Keratinocyte (primary cell): Measurements from ENCODE around the gene RALGAPA2. TPM values are rescaled to one million over a fixed set of nuclear protein-coding genes. Genes with fewer than 3 reads are reported as not detected.

Source experiments
- DNase-seq: peaks from one replicate; pipeline ENCODE4 v3.0.0-alpha.2; 2011; ENCODE audit warnings: low read depth, missing footprints, low spot score
- FAIRE-seq: peaks from 2 replicates; lab custom pipeline; 2011; peaks lifted over from hg19 to GRCh38; lab: Jason Lieb, UNC
- H2AFZ ChIP-seq: 2 replicates; pipeline ENCODE4 v1.6.0; 2012; ENCODE audit warnings: low read length, control low read depth, inconsistent platforms; ENCODE audit not compliant: control insufficient read depth
- H3K27ac ChIP-seq: 2 replicates; pipeline ENCODE4 v1.5.1; 2011; ENCODE audit warnings: low read length; ENCODE audit not compliant: control insufficient read depth, insufficient read depth
- H3K27me3 ChIP-seq: 3 replicates; pipeline ENCODE4 v1.6.0; 2011; ENCODE audit warnings: low read length; ENCODE audit not compliant: control insufficient read depth, insufficient read depth; ENCODE audit errors: extremely low read depth
- H3K36me3 ChIP-seq, 2 experiments: 2 replicates in 1 of 2; 3 replicates in 1 of 2; pipeline ENCODE4 v1.5.1; 2011; ENCODE audit warnings: low read length in 2 of 2, mild to moderate bottlenecking in 1 of 2; ENCODE audit not compliant: control insufficient read depth in 2 of 2, insufficient read depth in 2 of 2; ENCODE audit errors: extremely low read depth in 1 of 2
- H3K4me1 ChIP-seq: 3 replicates; pipeline ENCODE4 v1.5.1; 2011; ENCODE audit warnings: low read length; ENCODE audit not compliant: control insufficient read depth, insufficient read depth; ENCODE audit errors: extremely low read depth
- H3K4me2 ChIP-seq: 3 replicates; pipeline ENCODE4 v1.6.0; 2011; ENCODE audit warnings: low read depth, low read length; ENCODE audit not compliant: control insufficient read depth, insufficient read depth; ENCODE audit errors: extremely low read depth
- H3K4me3 ChIP-seq, 3 experiments: fragments of 200-600 bp in 1 of 3; sonication (generic) in 1 of 3; 2 replicates in 2 of 3; 3 replicates in 1 of 3; pipeline ENCODE4 v1.5.1; 2011 to 2016; ENCODE audit warnings: low read length in 3 of 3, mild to moderate bottlenecking in 3 of 3, control low read depth in 2 of 3, inconsistent platforms in 1 of 3, low read depth in 1 of 3, mixed read lengths in 1 of 3, mixed run types in 1 of 3, moderate library complexity in 1 of 3; ENCODE audit not compliant: control insufficient read depth in 2 of 3, insufficient read depth in 2 of 3; ENCODE audit errors: extremely low read depth in 1 of 3
- H3K79me2 ChIP-seq: 2 replicates; pipeline ENCODE4 v1.6.0; 2012; ENCODE audit warnings: low read length; ENCODE audit not compliant: control insufficient read depth, insufficient read depth
- H3K9ac ChIP-seq: 3 replicates; pipeline ENCODE4 v1.6.0; 2011; ENCODE audit warnings: low read length; ENCODE audit not compliant: control insufficient read depth, insufficient read depth; ENCODE audit errors: extremely low read depth
- H3K9me1 ChIP-seq: 3 replicates; pipeline ENCODE4 v1.6.0; 2011; ENCODE audit warnings: low read length; ENCODE audit not compliant: control insufficient read depth, insufficient read depth; ENCODE audit errors: extremely low read depth
- H3K9me3 ChIP-seq: 2 replicates; pipeline ENCODE4 v1.5.1; 2012; ENCODE audit warnings: low read depth, low read length; ENCODE audit not compliant: control insufficient read depth
- H4K20me1 ChIP-seq: 3 replicates; pipeline ENCODE4 v1.6.0; 2011; ENCODE audit warnings: low read length; ENCODE audit not compliant: control insufficient read depth, insufficient read depth; ENCODE audit errors: extremely low read depth
- CTCF ChIP-seq, 3 experiments: IDR thresholded peaks in 1 of 3; conservative IDR thresholded peaks in 1 of 3; optimal IDR thresholded peaks in 1 of 3; 2 replicates in 2 of 3; 3 replicates in 1 of 3; pipeline versions ENCODE3 to v1.5.1; 2011; ENCODE audit warnings: low read length in 3 of 3, mild to moderate bottlenecking in 3 of 3, moderate library complexity in 2 of 3, control low read depth in 1 of 3, inconsistent platforms in 1 of 3; ENCODE audit not compliant: insufficient read depth in 2 of 3; ENCODE audit errors: extremely low read depth in 1 of 3
- EZH2 ChIP-seq: IDR thresholded peaks from one replicate; pipeline ENCODE4 v1.6.1; 2012; ENCODE audit warnings: inconsistent platforms, mild to moderate bottlenecking, low read length, moderate library complexity
- dilution Hi-C: fragments of 300-500 bp; cut with MboI; formaldehyde crosslinking; loops from one replicate; pipeline ENCODE4 v1.7.0; 2020; ENCODE audit warnings: low sequenced_read_pairs; ENCODE audit not compliant: extremely low pct_ligation_motif_present
- polyA plus RNA-seq, 5 experiments: library from polyadenylated mRNA; depleted of rRNA in 3 of 5; stranded (reverse) in 3 of 5; stranded (forward) in 1 of 5; unstranded in 1 of 5; fragments of >200 nt; gene quantifications; 1 replicate in 1 of 5; 2 replicates in 3 of 5; 3 replicates in 1 of 5; pipeline versions ENCODE4 v1.2.1 to v1.2.3, GENCODE V29; 2011 to 2012; ENCODE audit warnings: missing spikeins in 2 of 5, low read depth in 1 of 5, low replicate concordance in 1 of 5

The RALGAPA2 gene
- polyA plus RNA-seq, 1 donor (not counting 4 experiments of a cell fraction or from before 2014, with no cell fraction given): 3.2 TPM

- no peak for FAIRE-seq
- no peak overlapping the region for H3K9ac ChIP-seq
- no peak for DNase-seq
- H3K4me1 ChIP-seq: no peaks in the 10 kb centered on the region
- no peak overlapping the region for H3K27ac ChIP-seq
- H4K20me1 ChIP-seq: no peaks in the 10 kb centered on the region
- H3K9me1 ChIP-seq: no peaks in the 10 kb centered on the region
- H3K4me2 ChIP-seq: no peak overlapping the region
- dilution Hi-C loops: no loop called here
- no peak overlapping the region for H2AFZ ChIP-seq
- no peak overlapping the region for H3K4me3 ChIP-seq
- no peaks in the 10 kb centered on the region for H3K79me2 ChIP-seq
- H3K36me3 ChIP-seq: no peaks in the 10 kb centered on the region
- H3K27me3 ChIP-seq: no peaks in the 10 kb centered on the region
- TF ChIP-seq EZH2 (no peak), CTCF (optimal IDR thresholded peaks at IDR 0.05 in 1 of 3, IDR thresholded peaks at IDR 0.05 in 1 of 3, conservative IDR thresholded peaks at IDR 0.05 in 1 of 3; ENCODE audit: extremely low read depth in 1 of 3, insufficient read depth in 2 of 3, low read length in 3 of 3) (no peak)
- no peaks in the 10 kb centered on the region for H3K9me3 ChIP-seq
These were observed 17.1 kb upstream of the RALGAPA2 start for GRCh38 chr20:20729563-20729962.

- Histone ChIP-seq H4K20me1 (no peaks in the 10 kb centered on the region), H3K27me3 (no peaks in the 10 kb centered on the region), H3K9me1 (no peaks in the 10 kb centered on the region), H3K79me2 (no peaks in the 10 kb centered on the region), H2AFZ (no peak overlapping the region), H3K27ac (no peak overlapping the region), H3K4me2 (no peak overlapping the region), H3K4me1 (no peaks in the 10 kb centered on the region), H3K9ac (no peak overlapping the region), H3K4me3 (no peak overlapping the region), H3K36me3 (no peaks in the 10 kb centered on the region), H3K9me3 (no peaks in the 10 kb centered on the region)
- dilution Hi-C loops: no loop called here
- DNase-seq (no peak), FAIRE-seq (no peak)
- peak in 1 of 3 experiments; percentile 6 for TF ChIP-seq CTCF (optimal IDR thresholded peaks at IDR 0.05 in 1 of 3, IDR thresholded peaks at IDR 0.05 in 1 of 3, conservative IDR thresholded peaks at IDR 0.05 in 1 of 3; ENCODE audit: extremely low read depth in 1 of 3, insufficient read depth in 2 of 3, low read length in 3 of 3)
- no peak for TF ChIP-seq EZH2
These were observed 9.0 kb upstream of the RALGAPA2 start for GRCh38 chr20:20721489-20721888.
